Measurements from ENCODE around the gene RNF13.

Gene RNF13

GRCh38 chr3:149777414-149778214 lies 35.4 kb upstream of the RNF13 start:
- H2AFZ ChIP-seq (ENCODE audit: low read length, unreplicated experiment), result no peak overlapping the region
- H3K27me3 ChIP-seq (ENCODE audit: insufficient read depth, low read length), result no peaks in the 10 kb centered on the region
- H3K27ac ChIP-seq (ENCODE audit: low read depth, low read length), result no peak overlapping the region
- no peak overlapping the region for H3K4me3 ChIP-seq (ENCODE audit: low read depth, low read length)
- H3K36me3 ChIP-seq (ENCODE audit: insufficient read depth, low read length), result no peaks in the 10 kb centered on the region
- no peaks in the 10 kb centered on the region for H3K79me2 ChIP-seq (ENCODE audit: control insufficient read depth, insufficient read depth, low read length, unreplicated experiment)
- H3K4me1 ChIP-seq (ENCODE audit: control insufficient read depth, insufficient read depth, low read length, unreplicated experiment), result no peaks in the 10 kb centered on the region

GRCh38 chr3:149781211-149781610 lies 31.8 kb upstream of the RNF13 start:
- Histone ChIP-seq H3K27ac (ENCODE audit: low read depth, low read length) (no peak overlapping the region), H3K4me3 (ENCODE audit: low read depth, low read length) (no peak overlapping the region)

GRCh38 chr3:149781741-149782140 lies 31.3 kb upstream of the RNF13 start:
- Histone ChIP-seq H3K79me2 (ENCODE audit: control insufficient read depth, insufficient read depth, low read length, unreplicated experiment) (no peaks in the 10 kb centered on the region), H3K4me3 (ENCODE audit: low read depth, low read length) (no peak overlapping the region), H3K27me3 (ENCODE audit: insufficient read depth, low read length) (no peaks in the 10 kb centered on the region), H3K36me3 (ENCODE audit: insufficient read depth, low read length) (no peaks in the 10 kb centered on the region), H3K4me1 (ENCODE audit: control insufficient read depth, insufficient read depth, low read length, unreplicated experiment) (peaks cover 16% of the 10 kb centered on the region), H2AFZ (ENCODE audit: low read length, unreplicated experiment) (no peak overlapping the region), H3K27ac (ENCODE audit: low read depth, low read length) (no peak overlapping the region)

More at GRCh38 chr3:149781211-149781610, 31.8 kb upstream of the RNF13 start:
- Histone ChIP-seq H3K27me3 (ENCODE audit: insufficient read depth, low read length) (no peaks in the 10 kb centered on the region), H3K79me2 (ENCODE audit: control insufficient read depth, insufficient read depth, low read length, unreplicated experiment) (no peaks in the 10 kb centered on the region), H2AFZ (ENCODE audit: low read length, unreplicated experiment) (peak overlapping the region; percentile 30), H3K36me3 (ENCODE audit: insufficient read depth, low read length) (no peaks in the 10 kb centered on the region), H3K4me1 (ENCODE audit: control insufficient read depth, insufficient read depth, low read length, unreplicated experiment) (peaks cover 16% of the 10 kb centered on the region)

GRCh38 chr3:149783576-149783975 lies 29.4 kb upstream of the RNF13 start:
- Histone ChIP-seq H3K27me3 (ENCODE audit: insufficient read depth, low read length) (no peaks in the 10 kb centered on the region), H3K36me3 (ENCODE audit: insufficient read depth, low read length) (no peaks in the 10 kb centered on the region), H3K4me3 (ENCODE audit: low read depth, low read length) (peak overlapping the region; percentile 15; the same call in 1 of the 2 replicates), H3K27ac (ENCODE audit: low read depth, low read length) (peak overlapping the region; percentile 37), H2AFZ (ENCODE audit: low read length, unreplicated experiment) (peak overlapping the region; percentile 85), H3K79me2 (ENCODE audit: control insufficient read depth, insufficient read depth, low read length, unreplicated experiment) (no peaks in the 10 kb centered on the region), H3K4me1 (ENCODE audit: control insufficient read depth, insufficient read depth, low read length, unreplicated experiment) (peaks cover 16% of the 10 kb centered on the region)

GRCh38 chr3:149784064-149784704 lies 28.8 kb upstream of the RNF13 start:
- peak overlapping the region; percentile 37 for H3K27ac ChIP-seq (ENCODE audit: low read depth, low read length)
- no peaks in the 10 kb centered on the region for H3K79me2 ChIP-seq (ENCODE audit: control insufficient read depth, insufficient read depth, low read length, unreplicated experiment)
- peaks cover 16% of the 10 kb centered on the region for H3K4me1 ChIP-seq (ENCODE audit: control insufficient read depth, insufficient read depth, low read length, unreplicated experiment)
- H3K36me3 ChIP-seq (ENCODE audit: insufficient read depth, low read length), result no peaks in the 10 kb centered on the region
- H2AFZ ChIP-seq (ENCODE audit: low read length, unreplicated experiment), result peak overlapping the region; percentile 85
- no peaks in the 10 kb centered on the region for H3K27me3 ChIP-seq (ENCODE audit: insufficient read depth, low read length)
- 0 out of 2 replicates have a peak overlapping the region, but pooled peaks have one; percentile 15 for H3K4me3 ChIP-seq (ENCODE audit: low read depth, low read length)

GRCh38 chr3:149790268-149790667 lies 22.7 kb upstream of the RNF13 start:
- H2AFZ ChIP-seq (ENCODE audit: low read length, unreplicated experiment), result peak overlapping the region; percentile 58
- H3K79me2 ChIP-seq (ENCODE audit: control insufficient read depth, insufficient read depth, low read length, unreplicated experiment), result no peaks in the 10 kb centered on the region
- H3K27me3 ChIP-seq (ENCODE audit: insufficient read depth, low read length), result no peaks in the 10 kb centered on the region
- peaks cover 9% of the 10 kb centered on the region for H3K4me1 ChIP-seq (ENCODE audit: control insufficient read depth, insufficient read depth, low read length, unreplicated experiment)
- H3K36me3 ChIP-seq (ENCODE audit: insufficient read depth, low read length), result no peaks in the 10 kb centered on the region
- H3K4me3 ChIP-seq (ENCODE audit: low read depth, low read length), result no peak overlapping the region
- H3K27ac ChIP-seq (ENCODE audit: low read depth, low read length), result no peak overlapping the region

- peak overlapping the region; percentile 58 for H2AFZ ChIP-seq (ENCODE audit: low read length, unreplicated experiment)
- H3K4me1 ChIP-seq (ENCODE audit: control insufficient read depth, insufficient read depth, low read length, unreplicated experiment), result peaks cover 9% of the 10 kb centered on the region
- H3K27me3 ChIP-seq (ENCODE audit: insufficient read depth, low read length), result no peaks in the 10 kb centered on the region
- H3K4me3 ChIP-seq (ENCODE audit: low read depth, low read length), result no peak overlapping the region
- no peaks in the 10 kb centered on the region for H3K79me2 ChIP-seq (ENCODE audit: control insufficient read depth, insufficient read depth, low read length, unreplicated experiment)
- no peaks in the 10 kb centered on the region for H3K36me3 ChIP-seq (ENCODE audit: insufficient read depth, low read length)
- no peak overlapping the region for H3K27ac ChIP-seq (ENCODE audit: low read depth, low read length)
Observed at GRCh38 chr3:149790698-149791097, 22.3 kb upstream of the RNF13 start.

- no peaks in the 10 kb centered on the region for H3K79me2 ChIP-seq (ENCODE audit: control insufficient read depth, insufficient read depth, low read length, unreplicated experiment)
Observed at GRCh38 chr3:149792452-149793270, 20.4 kb upstream of the RNF13 start, which contains the start of gene ANKUB1. TSS of gene ANKUB1 (minus strand) at chr3:149792554. CDS start at chr3:149792366, 188 bp downstream.

GRCh38 chr3:149796026-149796425 lies 17.0 kb upstream of the RNF13 start:
- H3K4me3 ChIP-seq (ENCODE audit: low read depth, low read length), result no peak overlapping the region
- H3K79me2 ChIP-seq (ENCODE audit: control insufficient read depth, insufficient read depth, low read length, unreplicated experiment), result no peaks in the 10 kb centered on the region
- no peaks in the 10 kb centered on the region for H3K4me1 ChIP-seq (ENCODE audit: control insufficient read depth, insufficient read depth, low read length, unreplicated experiment)
- H3K36me3 ChIP-seq (ENCODE audit: insufficient read depth, low read length), result no peaks in the 10 kb centered on the region
- no peaks in the 10 kb centered on the region for H3K27me3 ChIP-seq (ENCODE audit: insufficient read depth, low read length)
- no peak overlapping the region for H2AFZ ChIP-seq (ENCODE audit: low read length, unreplicated experiment)
- H3K27ac ChIP-seq (ENCODE audit: low read depth, low read length), result no peak overlapping the region

More at GRCh38 chr3:149792452-149793270, 20.4 kb upstream of the RNF13 start, which contains the start of gene ANKUB1:
- Histone ChIP-seq H3K4me3 (ENCODE audit: low read depth, low read length) (no peak within 1 kb of the TSS), H3K27ac (ENCODE audit: low read depth, low read length) (no peak within 1 kb of the TSS), H3K4me1 (ENCODE audit: control insufficient read depth, insufficient read depth, low read length, unreplicated experiment) (peaks cover 9% of the 10 kb centered on the region), H3K36me3 (ENCODE audit: insufficient read depth, low read length) (no peaks in the 10 kb centered on the region), H2AFZ (ENCODE audit: low read length, unreplicated experiment) (no peak within 1 kb of the TSS), H3K27me3 (ENCODE audit: insufficient read depth, low read length) (no peaks in the 10 kb centered on the region)

GRCh38 chr3:149800693-149801092 lies 12.3 kb upstream of the RNF13 start:
- H3K79me2 ChIP-seq (ENCODE audit: control insufficient read depth, insufficient read depth, low read length, unreplicated experiment), result no peaks in the 10 kb centered on the region
- no peak overlapping the region for H3K27ac ChIP-seq (ENCODE audit: low read depth, low read length)
- H3K4me1 ChIP-seq (ENCODE audit: control insufficient read depth, insufficient read depth, low read length, unreplicated experiment), result no peaks in the 10 kb centered on the region
- no peaks in the 10 kb centered on the region for H3K36me3 ChIP-seq (ENCODE audit: insufficient read depth, low read length)
- no peaks in the 10 kb centered on the region for H3K27me3 ChIP-seq (ENCODE audit: insufficient read depth, low read length)
- no peak overlapping the region for H3K4me3 ChIP-seq (ENCODE audit: low read depth, low read length)
- no peak overlapping the region for H2AFZ ChIP-seq (ENCODE audit: low read length, unreplicated experiment)

Data from ACC112 (cell line).